Activated T-helper 1 cell treated with anti-CD3 and anti-CD28 coated beads, Interleukin-12 subunit alpha, Interleukin-12 subunit beta, Interleukin-2, Interleukin-4 antibody, amounts not matched to agents 30 ng/mL and 10 ng/mL and 1 ng/mL, durations not matched to agents 14 hours and 24 hours and 36 hours (primary cell): ENCODE data around the gene MAGEE1. TPM values are rescaled to one million over a fixed set of nuclear protein-coding genes. Genes with fewer than 3 reads are reported as not detected.

Experiments
- DNase-seq: peaks from one replicate; pipeline ENCODE4 v3.0.0; 2021; ENCODE audit warnings: low spot score
- H3K27ac Mint-ChIP-seq: one replicate; pipeline ENCODE4 v1.8.0; 2021; ENCODE audit warnings: mild to moderate bottlenecking, mixed read lengths
- H3K27me3 Mint-ChIP-seq: one replicate; pipeline ENCODE4 v1.8.0; 2022; ENCODE audit warnings: mild to moderate bottlenecking, moderate library complexity, mixed read lengths; ENCODE audit not compliant: insufficient read depth
- H3K36me3 Mint-ChIP-seq: one replicate; pipeline ENCODE4 v1.8.0; 2021; ENCODE audit warnings: low read depth, mixed read lengths
- H3K4me1 Mint-ChIP-seq: one replicate; pipeline ENCODE4 v1.8.0; 2021; ENCODE audit warnings: low read depth, mixed read lengths
- H3K4me3 Mint-ChIP-seq: one replicate; pipeline ENCODE4 v1.8.0; 2021; ENCODE audit warnings: mild to moderate bottlenecking, moderate library complexity, mixed read lengths
- H3K9me3 Mint-ChIP-seq: one replicate; pipeline ENCODE4 v1.8.0; 2021; ENCODE audit warnings: mixed read lengths
- intact Hi-C: fragments of 100-400 bp; cut with micrococcal nuclease; formaldehyde crosslinking; loops from one replicate; pipeline ENCODE4 v1.15.1; 2024
- total RNA-seq: library from RNA; stranded (reverse); gene quantifications from 2 replicates; pipeline ENCODE4 v1.2.3, GENCODE V29; 2022

Gene MAGEE1
- total RNA-seq, result 1.8 and 1.9 TPM in 2 replicates

GRCh38 chrX:76427560-76428242 is at the start of gene MAGEE1:
TSS of gene MAGEE1 (plus strand) at chrX:76427710. CDS start at chrX:76427931, 221 bp downstream.
- Mint-ChIP-seq H3K9me3 (no peaks in the 10 kb centered on the region), H3K4me3 (peak within 1 kb of the TSS; percentile 85), H3K27ac (peak within 1 kb of the TSS; percentile 71), H3K4me1 (peaks cover 13% of the 10 kb centered on the region), H3K36me3 (no peaks in the 10 kb centered on the region), H3K27me3 (peaks cover 2% of the 10 kb centered on the region)
- peak; percentile 56 for DNase-seq
- intact Hi-C loops, result loop anchor here (2.0 kb wide), 1 partner anchor 253 kb away; no protein-coding TSS in a partner anchor

GRCh38 chrX:76398970-76399369 is 28.5 kb upstream of the MAGEE1 start:
- no peaks in the 10 kb centered on the region for H3K9me3 Mint-ChIP-seq
- DNase-seq, result no peak
- H3K4me1 Mint-ChIP-seq, result no peaks in the 10 kb centered on the region
- no peaks in the 10 kb centered on the region for H3K27me3 Mint-ChIP-seq
- H3K27ac Mint-ChIP-seq, result no peak overlapping the region
- no peaks in the 10 kb centered on the region for H3K36me3 Mint-ChIP-seq
- no peak overlapping the region for H3K4me3 Mint-ChIP-seq
- intact Hi-C loops, result no loop called here

- Mint-ChIP-seq H3K4me1 (no peaks in the 10 kb centered on the region), H3K9me3 (no peaks in the 10 kb centered on the region), H3K27ac (no peak overlapping the region), H3K27me3 (no peaks in the 10 kb centered on the region), H3K4me3 (no peak overlapping the region), H3K36me3 (no peaks in the 10 kb centered on the region)
- intact Hi-C loops, result no loop called here
- DNase-seq, result no peak
Measured at GRCh38 chrX:76407795-76408194, 19.7 kb upstream of the MAGEE1 start.

GRCh38 chrX:76420237-76420636 is 7.3 kb upstream of the MAGEE1 start:
- peaks cover 2% of the 10 kb centered on the region for H3K27me3 Mint-ChIP-seq
- no peak overlapping the region for H3K27ac Mint-ChIP-seq
- no peak overlapping the region for H3K4me3 Mint-ChIP-seq
- no peaks in the 10 kb centered on the region for H3K4me1 Mint-ChIP-seq
- H3K9me3 Mint-ChIP-seq, result no peaks in the 10 kb centered on the region
- intact Hi-C loops, result no loop called here
- DNase-seq, result no peak
- no peaks in the 10 kb centered on the region for H3K36me3 Mint-ChIP-seq

- intact Hi-C loops, result no loop called here
- peak overlapping the region; percentile 85 for H3K4me3 Mint-ChIP-seq
- H3K36me3 Mint-ChIP-seq, result no peaks in the 10 kb centered on the region
- H3K27me3 Mint-ChIP-seq, result no peaks in the 10 kb centered on the region
- peak overlapping the region; percentile 23 for H3K27ac Mint-ChIP-seq
- H3K9me3 Mint-ChIP-seq, result no peaks in the 10 kb centered on the region
- DNase-seq, result peak; percentile 21
- H3K4me1 Mint-ChIP-seq, result peaks cover 13% of the 10 kb centered on the region
Measured at GRCh38 chrX:76428243-76429130, 977 bp downstream of the MAGEE1 start.

GRCh38 chrX:76433219-76433618 is 5.7 kb downstream of the MAGEE1 start:
- Mint-ChIP-seq H3K4me1 (peaks cover 13% of the 10 kb centered on the region), H3K4me3 (no peak overlapping the region), H3K36me3 (no peaks in the 10 kb centered on the region), H3K27ac (no peak overlapping the region), H3K27me3 (no peaks in the 10 kb centered on the region), H3K9me3 (no peaks in the 10 kb centered on the region)
- no peak for DNase-seq
- intact Hi-C loops, result no loop called here

GRCh38 chrX:76434103-76434741 is 6.7 kb downstream of the MAGEE1 start:
- intact Hi-C loops, result no loop called here
- H3K9me3 Mint-ChIP-seq, result no peaks in the 10 kb centered on the region
- H3K4me3 Mint-ChIP-seq, result no peak overlapping the region
- peaks cover 13% of the 10 kb centered on the region for H3K4me1 Mint-ChIP-seq
- no peak for DNase-seq
- no peaks in the 10 kb centered on the region for H3K27me3 Mint-ChIP-seq
- H3K27ac Mint-ChIP-seq, result no peak overlapping the region
- H3K36me3 Mint-ChIP-seq, result no peaks in the 10 kb centered on the region

- DNase-seq, result no peak
- no peaks in the 10 kb centered on the region for H3K4me1 Mint-ChIP-seq
- intact Hi-C loops, result no loop called here
Measured at GRCh38 chrX:76439188-76439587, 11.7 kb downstream of the MAGEE1 start.

GRCh38 chrX:76453737-76454406 is 26.4 kb downstream of the MAGEE1 start:
- Mint-ChIP-seq H3K4me1 (no peaks in the 10 kb centered on the region), H3K27ac (no peak overlapping the region), H3K4me3 (no peak overlapping the region), H3K9me3 (no peaks in the 10 kb centered on the region), H3K36me3 (no peaks in the 10 kb centered on the region), H3K27me3 (no peaks in the 10 kb centered on the region)
- intact Hi-C loops, result loop anchor here (1.0 kb wide), 1 partner anchor 175 kb away; no protein-coding TSS in a partner anchor
- no peak for DNase-seq

More at GRCh38 chrX:76439188-76439587, 11.7 kb downstream of the MAGEE1 start:
- H3K4me3 Mint-ChIP-seq, result no peak overlapping the region
- no peak overlapping the region for H3K27ac Mint-ChIP-seq
- no peaks in the 10 kb centered on the region for H3K27me3 Mint-ChIP-seq
- H3K36me3 Mint-ChIP-seq, result no peaks in the 10 kb centered on the region
- H3K9me3 Mint-ChIP-seq, result peaks cover 20% of the 10 kb centered on the region

- Mint-ChIP-seq H3K4me3 (no peak overlapping the region), H3K9me3 (no peaks in the 10 kb centered on the region), H3K27me3 (no peaks in the 10 kb centered on the region), H3K27ac (no peak overlapping the region), H3K4me1 (no peaks in the 10 kb centered on the region), H3K36me3 (no peaks in the 10 kb centered on the region)
- no peak for DNase-seq
- intact Hi-C loops, result loop anchor here (1.0 kb wide), 1 partner anchor 175 kb away; no protein-coding TSS in a partner anchor
Measured at GRCh38 chrX:76454456-76454927, 27.0 kb downstream of the MAGEE1 start.

- intact Hi-C loops, result no loop called here
- no peaks in the 10 kb centered on the region for H3K27me3 Mint-ChIP-seq
- H3K27ac Mint-ChIP-seq, result no peak overlapping the region
- DNase-seq, result no peak
- no peaks in the 10 kb centered on the region for H3K36me3 Mint-ChIP-seq
- no peak overlapping the region for H3K4me3 Mint-ChIP-seq
- no peaks in the 10 kb centered on the region for H3K9me3 Mint-ChIP-seq
- H3K4me1 Mint-ChIP-seq, result no peaks in the 10 kb centered on the region
Measured at GRCh38 chrX:76477353-76477752, 49.8 kb downstream of the MAGEE1 start.
